ENCODE results near the gene GOLT1A.

The GOLT1A gene

GRCh38 chr1:204190212-204191211 is 23.3 kb downstream of the GOLT1A start:
- peak in 1 of 2 donors; percentile 20 for DNase-seq

GRCh38 chr1:204188959-204189639 is 24.7 kb downstream of the GOLT1A start:
- no peak for DNase-seq

- no peak for DNase-seq
Observed at GRCh38 chr1:204186597-204186996, 27.2 kb downstream of the GOLT1A start.

- no peak for DNase-seq
Observed at GRCh38 chr1:204181116-204181515, 32.7 kb downstream of the GOLT1A start.

GRCh38 chr1:204180133-204180532 is 33.7 kb downstream of the GOLT1A start:
- DNase-seq: no peak

GRCh38 chr1:204178487-204179281 is 35.1 kb downstream of the GOLT1A start:
- no peak for DNase-seq

GRCh38 chr1:204177133-204177532 is 36.7 kb downstream of the GOLT1A start:
- no peak for DNase-seq

- DNase-seq: no peak
Observed at GRCh38 chr1:204176049-204176448, 37.7 kb downstream of the GOLT1A start.

GRCh38 chr1:204174958-204175357 is 38.8 kb downstream of the GOLT1A start:
- DNase-seq: no peak

GRCh38 chr1:204172404-204173029 is 41.3 kb downstream of the GOLT1A start:
- DNase-seq: no peak

- DNase-seq: no peak
Observed at GRCh38 chr1:204171751-204172178, 42.0 kb downstream of the GOLT1A start.

- DNase-seq: no peak
Observed at GRCh38 chr1:204170494-204171155, 43.2 kb downstream of the GOLT1A start.

GRCh38 chr1:204169858-204170257 is 43.9 kb downstream of the GOLT1A start:
- DNase-seq: no peak

- no peak for DNase-seq
Observed at GRCh38 chr1:204167730-204168129, 46.1 kb downstream of the GOLT1A start.

- DNase-seq: no peak
Observed at GRCh38 chr1:204166219-204166618, 47.6 kb downstream of the GOLT1A start, which contains the start of gene REN. Gene REN, minus strand, starts transcription at chr1:204166337. Its CDS starts 44 bp downstream, at chr1:204166293.

- DNase-seq: peak; percentile 85
Observed at GRCh38 chr1:204162494-204163074, 51.2 kb downstream of the GOLT1A start.

GRCh38 chr1:204161609-204162493 is 51.9 kb downstream of the GOLT1A start:
- DNase-seq: no peak

GRCh38 chr1:204157962-204158361 is 55.8 kb downstream of the GOLT1A start:
- no peak for DNase-seq

GRCh38 chr1:204155881-204156280 is 57.9 kb downstream of the GOLT1A start:
- no peak for DNase-seq

GRCh38 chr1:204154568-204155255 is 59.1 kb downstream of the GOLT1A start:
- DNase-seq: no peak
